A673 (cell line): ENCODE measurements around the gene PEAR1. TPM values are rescaled to one million over a fixed set of nuclear protein-coding genes. Genes with fewer than 3 reads are reported as not detected.

ENCODE experiments used
- BruUV-seq: library from RNA; stranded (reverse); fragments of 400-500 nt; replicated peaks from 2 replicates; lab custom pipeline; 2021; lab: Mats Ljungman, UMichigan
- CTCF ChIA-PET: fragments of 300-600 bp; sonication (Branson Sonifier 250); formaldehyde crosslinking; loops from one replicate; lab custom pipeline; 2022; ENCODE audit warnings: antibody characterized with exemption; lab: Charles Lee
- POLR2A ChIA-PET: fragments of 300-600 bp; sonication (Branson Sonifier 250); formaldehyde crosslinking; loops from one replicate; lab custom pipeline; 2022; ENCODE audit warnings: antibody characterized with exemption; ENCODE audit not compliant: low non-redundant PET; lab: Charles Lee
- DNase-seq: peaks from one replicate; pipeline ENCODE4 v3.0.0-alpha.2; 2015; ENCODE audit warnings: low spot score
- H3K27ac ChIP-seq: fragments of 200-600 bp; sonication (generic); 2 replicates; pipeline ENCODE4 v1.5.1; 2016; ENCODE audit warnings: mixed run types, low read depth, mild to moderate bottlenecking, mixed read lengths, antibody characterized with exemption, low read length; ENCODE audit not compliant: poor library complexity, severe bottlenecking
- H3K27me3 ChIP-seq: fragments of 200-600 bp; sonication (generic); replicated peaks from 2 replicates; pipeline ENCODE4 v1.6.1; 2017; ENCODE audit warnings: mixed run types, low read depth, mild to moderate bottlenecking, mixed read lengths, antibody characterized with exemption, low read length; ENCODE audit not compliant: insufficient read depth, poor library complexity
- H3K36me3 ChIP-seq: fragments of 200-600 bp; sonication (generic); 2 replicates; pipeline ENCODE4 v1.6.1; 2016; ENCODE audit warnings: mixed run types, mild to moderate bottlenecking, mixed read lengths, antibody characterized with exemption, low read length; ENCODE audit not compliant: insufficient read depth, poor library complexity, severe bottlenecking
- H3K4me1 ChIP-seq: fragments of 200-600 bp; sonication (generic); 2 replicates; pipeline ENCODE4 v1.6.1; 2017; ENCODE audit warnings: mixed run types, mild to moderate bottlenecking, mixed read lengths, antibody characterized with exemption, low read length; ENCODE audit not compliant: insufficient read depth, poor library complexity, severe bottlenecking
- H3K4me3 ChIP-seq: fragments of 200-600 bp; sonication (generic); 2 replicates; pipeline ENCODE4 v1.5.1; 2016; ENCODE audit warnings: low read depth, mixed run types, mild to moderate bottlenecking, mixed read lengths, low read length; ENCODE audit not compliant: poor library complexity, severe bottlenecking
- H3K9me3 ChIP-seq: fragments of 200-600 bp; sonication (generic); 2 replicates; pipeline ENCODE4 v1.6.1; 2016; ENCODE audit warnings: mixed run types, low read depth, mild to moderate bottlenecking, mixed read lengths, antibody characterized with exemption, low read length; ENCODE audit not compliant: poor library complexity, severe bottlenecking
- CTCF ChIP-seq: fragments of 300-800, 200-600 bp; sonication (generic); conservative IDR thresholded peaks from 2 replicates; pipeline ENCODE4 v1.5.1; 2017; ENCODE audit warnings: low read depth, mild to moderate bottlenecking, antibody characterized with exemption, low read length, moderate library complexity, mixed read lengths
- EZH2 ChIP-seq: fragments of 200-600 bp; sonication (generic); IDR thresholded peaks from 2 replicates; pipeline ENCODE4 v1.6.1; 2017; ENCODE audit warnings: borderline replicate concordance, low read depth, mild to moderate bottlenecking, mixed read lengths, antibody characterized with exemption, low read length; ENCODE audit not compliant: poor library complexity, severe bottlenecking
- intact Hi-C: fragments of 100-400 bp; cut with micrococcal nuclease; formaldehyde crosslinking; loops from one replicate; pipeline ENCODE4 v1.10.0; 2022; ENCODE audit not compliant: unreplicated experiment
- total RNA-seq: library from RNA; stranded (reverse); gene quantifications from 2 replicates; pipeline ENCODE4 v1.2.3, GENCODE V29; 2021

PEAR1 gene
- total RNA-seq, 1 experiment from 2014 or later: 0.52 TPM

GRCh38 chr1:156943756-156944155 lies 50.2 kb downstream of the PEAR1 start:
- BruUV-seq: no TSS peak
- no peak overlapping the region for H3K4me3 ChIP-seq
- ChIA-PET POLR2A (no interaction called here), CTCF (no interaction called here)
- intact Hi-C loops: no loop called here
- H3K27ac ChIP-seq: no peak overlapping the region
- no peaks in the 10 kb centered on the region for H3K4me1 ChIP-seq
- H3K9me3 ChIP-seq: no peaks in the 10 kb centered on the region
- DNase-seq: no peak
- H3K36me3 ChIP-seq: peaks cover 13% of the 10 kb centered on the region
- H3K27me3 ChIP-seq: no peaks in the 10 kb centered on the region
- TF ChIP-seq EZH2 (no peak), CTCF (no peak)

- POLR2A ChIA-PET: no interaction called here
- Histone ChIP-seq H3K27me3 (no peaks in the 10 kb centered on the region), H3K4me3 (no peak overlapping the region), H3K4me1 (no peaks in the 10 kb centered on the region), H3K27ac (no peak overlapping the region), H3K9me3 (no peaks in the 10 kb centered on the region), H3K36me3 (peaks cover 13% of the 10 kb centered on the region)
- CTCF ChIA-PET: no interaction called here
- no peak for TF ChIP-seq CTCF
- DNase-seq: no peak
- BruUV-seq: no TSS peak
- intact Hi-C loops: no loop called here
These were observed 50.8 kb downstream of the PEAR1 start for GRCh38 chr1:156944268-156944667.

- DNase-seq: no peak
- Histone ChIP-seq H3K27ac (no peak overlapping the region), H3K36me3 (peaks cover 9% of the 10 kb centered on the region), H3K4me3 (no peak overlapping the region), H3K27me3 (no peaks in the 10 kb centered on the region), H3K9me3 (no peaks in the 10 kb centered on the region), H3K4me1 (no peaks in the 10 kb centered on the region)
- ChIA-PET POLR2A (no interaction called here), CTCF (interaction anchor here (0.5 kb wide), 1 partner anchor 58 kb away, joined by 4 read pairs; no protein-coding TSS in a partner anchor)
- no TSS peak for BruUV-seq
- intact Hi-C loops: no loop called here
- TF ChIP-seq CTCF (no peak), EZH2 (no peak)
These were observed 51.3 kb downstream of the PEAR1 start for GRCh38 chr1:156944848-156945247.
